DND-41 (cell line): Measurements from ENCODE around the gene CEL.
A peak's percentile ranks its signal among the peaks of the same experiment; 100 is the strongest.

Source experiments
- ATAC-seq: fragments of 200-7000 bp; cut with Tn5 transposase; 3 replicates; pipeline ENCODE4 v1.9.1; 2021; ENCODE audit warnings: low read depth; ENCODE audit not compliant: insufficient read depth
- DNase-seq: peaks from one replicate; pipeline ENCODE4 v3.0.0-alpha.2; 2020
- H2AFZ ChIP-seq: 2 replicates; pipeline ENCODE4 v1.6.0; 2012; ENCODE audit warnings: low read depth, low read length
- H3K27ac ChIP-seq: 2 replicates; pipeline ENCODE4 v1.5.1; 2012; ENCODE audit warnings: low read length, inconsistent platforms
- H3K27me3 ChIP-seq: fragments of 200-600 bp; sonication (generic); 2 replicates; pipeline ENCODE4 v1.6.0; 2012; ENCODE audit warnings: low read length, mild to moderate bottlenecking, inconsistent platforms; ENCODE audit not compliant: insufficient read depth, poor library complexity
- H3K36me3 ChIP-seq: 2 replicates; pipeline ENCODE4 v1.5.1; 2012; ENCODE audit warnings: low read length, inconsistent platforms; ENCODE audit not compliant: insufficient read depth
- H3K4me1 ChIP-seq: 2 replicates; pipeline ENCODE4 v1.5.1; 2012; ENCODE audit warnings: mild to moderate bottlenecking, low read length; ENCODE audit not compliant: insufficient read depth
- H3K4me2 ChIP-seq: 2 replicates; pipeline ENCODE4 v1.6.0; 2012; ENCODE audit warnings: mild to moderate bottlenecking, moderate library complexity, low read length, inconsistent platforms; ENCODE audit not compliant: insufficient read depth
- H3K4me3 ChIP-seq, 2 experiments: fragments of 200-600 bp in 1 of 2; shearing (Covaris generic) in 1 of 2; 2 replicates each; pipeline ENCODE4 v1.5.1; 2012 to 2016; ENCODE audit warnings: inconsistent platforms in 2 of 2, low read length in 2 of 2, mild to moderate bottlenecking in 2 of 2, low read depth in 1 of 2, moderate library complexity in 1 of 2
- H3K79me2 ChIP-seq: 2 replicates; pipeline ENCODE4 v1.6.0; 2012; ENCODE audit warnings: low read length, inconsistent platforms; ENCODE audit not compliant: insufficient read depth
- H3K9ac ChIP-seq: 2 replicates; pipeline ENCODE4 v1.6.0; 2012; ENCODE audit warnings: low read depth, mild to moderate bottlenecking, inconsistent platforms, low read length, moderate library complexity
- H3K9me3 ChIP-seq: 2 replicates; pipeline ENCODE4 v1.5.1; 2012; ENCODE audit warnings: low read length, moderate library complexity, mild to moderate bottlenecking, inconsistent platforms; ENCODE audit not compliant: insufficient read depth, severe bottlenecking
- H4K20me1 ChIP-seq: 2 replicates; pipeline ENCODE4 v1.6.0; 2012; ENCODE audit warnings: low read length; ENCODE audit not compliant: insufficient read depth
- CTCF ChIP-seq: IDR thresholded peaks from 2 replicates; pipeline ENCODE4 v1.5.1; 2012; ENCODE audit warnings: borderline replicate concordance, low read length, moderate library complexity, mild to moderate bottlenecking; ENCODE audit not compliant: poor library complexity, severe bottlenecking; ENCODE audit errors: extremely low read depth
- EZH2 ChIP-seq: IDR thresholded peaks from 3 replicates; pipeline ENCODE4 v1.6.1; 2012; ENCODE audit warnings: borderline replicate concordance, low read depth, mild to moderate bottlenecking, moderate library complexity, low read length, inconsistent platforms; ENCODE audit not compliant: severe bottlenecking

The CEL gene

GRCh38 chr9:133112663-133113026, 50.9 kb downstream of the CEL start:
- Histone ChIP-seq H3K27me3 (no peaks in the 10 kb centered on the region), H3K4me3 (no peak overlapping the region), H3K79me2 (peaks cover 37% of the 10 kb centered on the region), H3K27ac (no peak overlapping the region), H2AFZ (no peak overlapping the region), H3K9ac (no peak overlapping the region), H3K9me3 (no peaks in the 10 kb centered on the region), H3K36me3 (peaks cover 40% of the 10 kb centered on the region), H3K4me1 (no peaks in the 10 kb centered on the region), H3K4me2 (no peak overlapping the region), H4K20me1 (peaks cover 61% of the 10 kb centered on the region)
- TF ChIP-seq EZH2 (no peak), CTCF (no peak)
- no peak for ATAC-seq
- no peak for DNase-seq

GRCh38 chr9:133113163-133113948, 51.6 kb downstream of the CEL start:
- H2AFZ ChIP-seq = no peak overlapping the region
- H3K4me2 ChIP-seq = no peak overlapping the region
- DNase-seq (no peak), ATAC-seq (no peak)
- no peaks in the 10 kb centered on the region for H3K9me3 ChIP-seq
- no peak overlapping the region for H3K9ac ChIP-seq
- H3K4me1 ChIP-seq = no peaks in the 10 kb centered on the region
- H3K4me3 ChIP-seq = no peak overlapping the region
- peaks cover 44% of the 10 kb centered on the region for H3K79me2 ChIP-seq
- peaks cover 67% of the 10 kb centered on the region for H4K20me1 ChIP-seq
- H3K36me3 ChIP-seq = peaks cover 33% of the 10 kb centered on the region
- no peaks in the 10 kb centered on the region for H3K27me3 ChIP-seq
- TF ChIP-seq EZH2 (no peak), CTCF (no peak)
- no peak overlapping the region for H3K27ac ChIP-seq

- Histone ChIP-seq H3K4me3 (no peak overlapping the region), H3K79me2 (peaks cover 53% of the 10 kb centered on the region), H3K36me3 (peaks cover 25% of the 10 kb centered on the region), H3K4me2 (no peak overlapping the region), H3K9me3 (no peaks in the 10 kb centered on the region), H3K4me1 (no peaks in the 10 kb centered on the region), H4K20me1 (peaks cover 72% of the 10 kb centered on the region), H2AFZ (no peak overlapping the region), H3K27ac (no peak overlapping the region), H3K9ac (no peak overlapping the region), H3K27me3 (no peaks in the 10 kb centered on the region)
- ATAC-seq (peak; percentile 41; the same call in 2 of the 3 replicates), DNase-seq (no peak)
- TF ChIP-seq CTCF (no peak), EZH2 (no peak)
Measured at GRCh38 chr9:133113949-133114885, 52.4 kb downstream of the CEL start.
